HepG2 (cell line): ENCODE measurements around the gene MMP25. TPM values are rescaled to one million over a fixed set of nuclear protein-coding genes. Genes with fewer than 3 reads are reported as not detected.
A peak's percentile ranks its signal among the peaks of the same experiment; 100 is the strongest.

ENCODE experiments used
- ATAC-seq: fragments of 200-7000 bp; cut with Tn5 transposase; 3 replicates; pipeline ENCODE4 v1.9.1; 2020; ENCODE audit warnings: mild to moderate bottlenecking, moderate library complexity
- BruUV-seq: library from RNA; stranded (reverse); fragments of 400-500 nt; replicated peaks from 2 replicates; lab custom pipeline; 2021; lab: Mats Ljungman, UMichigan
- CTCF ChIA-PET: fragments of 300-600 bp; formaldehyde crosslinking; extraction: SDS; loops from one replicate; lab custom pipeline; 2021; ENCODE audit warnings: low total read pairs, inconsistent platforms, low intra/inter-chr PET ratio; lab: Yijun Ruan, JAX
- POLR2A ChIA-PET: fragments of 350-600 bp; sonication (Branson Sonifier 250); formaldehyde crosslinking; loops from one replicate; lab custom pipeline; 2020; ENCODE audit warnings: antibody characterized with exemption, inconsistent platforms; lab: Yijun Ruan, JAX
- DNase-seq: peaks from one replicate; pipeline ENCODE4 v3.0.0-alpha.2; 2015; ENCODE audit warnings: low spot score
- FAIRE-seq: peaks from 3 replicates; lab custom pipeline; 2011; peaks lifted over from hg19 to GRCh38; lab: Jason Lieb, UNC
- H2AFZ ChIP-seq: one replicate; pipeline ENCODE4 v1.6.1; 2011; ENCODE audit warnings: low read length, inconsistent platforms
- H3K27ac ChIP-seq: fragments of 300-600 bp; 3 replicates; pipeline ENCODE4 v1.8.0; 2011; ENCODE audit warnings: mixed run types, mild to moderate bottlenecking, mixed read lengths, low read length, inconsistent platforms; ENCODE audit not compliant: insufficient read depth; ENCODE audit errors: extremely low read length
- H3K27me3 ChIP-seq, 2 experiments: fragments of 200-600 bp in 1 of 2; 2 replicates in 1 of 2; 3 replicates in 1 of 2; pipeline versions ENCODE4 v1.6.0 to v1.8.0; 2011; ENCODE audit warnings: low read length in 2 of 2, mild to moderate bottlenecking in 2 of 2, moderate library complexity in 2 of 2, inconsistent platforms in 1 of 2; ENCODE audit not compliant: insufficient read depth in 2 of 2, control insufficient read depth in 1 of 2
- H3K36me3 ChIP-seq, 2 experiments: fragments of 200-600 bp in 1 of 2; replicated peaks in 1 of 2; 2 replicates in 1 of 2; 3 replicates in 1 of 2; pipeline versions ENCODE4 v1.5.1 to v1.8.0; 2011; ENCODE audit warnings: low read length in 2 of 2, inconsistent platforms in 1 of 2; ENCODE audit not compliant: insufficient read depth in 2 of 2, control insufficient read depth in 1 of 2
- H3K4me1 ChIP-seq: 2 replicates; pipeline ENCODE4 v1.5.1; 2012; ENCODE audit warnings: low read length, inconsistent platforms; ENCODE audit not compliant: insufficient read depth
- H3K4me2 ChIP-seq: 2 replicates; pipeline ENCODE4 v1.6.0; 2011; ENCODE audit warnings: low read depth, low read length, inconsistent platforms
- H3K4me3 ChIP-seq, 3 experiments: fragments of 200-600 bp in 1 of 3; sonication (generic), shearing (Covaris generic) in 1 of 3; replicated peaks in 1 of 3; 2 replicates each; pipeline ENCODE4 v1.5.1; 2011 to 2016; ENCODE audit warnings: low read length in 3 of 3, inconsistent platforms in 2 of 3, low read depth in 2 of 3, mild to moderate bottlenecking in 2 of 3, control low read depth in 1 of 3, mixed read lengths in 1 of 3; ENCODE audit not compliant: insufficient read depth in 1 of 3
- H3K79me2 ChIP-seq: one replicate; pipeline ENCODE4 v1.6.1; 2011; ENCODE audit warnings: low read length, inconsistent platforms; ENCODE audit not compliant: insufficient read depth
- H3K9ac ChIP-seq: 2 replicates; pipeline ENCODE4 v1.6.0; 2011; ENCODE audit warnings: mild to moderate bottlenecking, low read depth, low read length, inconsistent platforms; ENCODE audit not compliant: insufficient read depth
- H3K9me3 ChIP-seq: 2 replicates; pipeline ENCODE4 v1.5.1; 2012; ENCODE audit warnings: mild to moderate bottlenecking, low read length
- H4K20me1 ChIP-seq: 2 replicates; pipeline ENCODE4 v1.6.0; 2011; ENCODE audit warnings: inconsistent platforms, mild to moderate bottlenecking, low read length, moderate library complexity; ENCODE audit not compliant: insufficient read depth
- ARHGAP35 ChIP-seq: sonication (generic); formaldehyde crosslinking; IDR thresholded peaks from 2 replicates; pipeline ENCODE4 v1.9.0; 2022; ENCODE audit warnings: mild to moderate bottlenecking, inconsistent platforms, moderate library complexity, missing genetic modification reagents, borderline replicate concordance
- E2F5 ChIP-seq: sonication (generic); formaldehyde crosslinking; conservative IDR thresholded peaks from 2 replicates; pipeline ENCODE4 v1.4.0; 2020; ENCODE audit warnings: missing genetic modification reagents
- GATA4 ChIP-seq: sonication (generic); IDR thresholded peaks from 2 replicates; pipeline ENCODE4 v1.6.1; 2016; ENCODE audit warnings: antibody characterized with exemption, low read depth, borderline replicate concordance
- KAT2B ChIP-seq: fragments of 150-350 bp; IDR thresholded peaks from 2 replicates; pipeline ENCODE4 v1.6.1; 2014; ENCODE audit warnings: low read depth, low read length, borderline replicate concordance
- KDM2A ChIP-seq: sonication (generic); formaldehyde crosslinking; IDR thresholded peaks from 2 replicates; pipeline ENCODE4 v1.4.0; 2020; ENCODE audit warnings: low read depth, missing genetic modification reagents, borderline replicate concordance
- NFIB ChIP-seq: sonication (generic); formaldehyde crosslinking; IDR thresholded peaks from 2 replicates; pipeline ENCODE4 v1.9.0; 2021; ENCODE audit warnings: missing genetic modification reagents, mild to moderate bottlenecking, borderline replicate concordance
- TOE1 ChIP-seq: sonication (generic); formaldehyde crosslinking; IDR thresholded peaks from 2 replicates; pipeline ENCODE4 v1.4.0; 2020; ENCODE audit warnings: mild to moderate bottlenecking, missing genetic modification reagents
- XRCC5 ChIP-seq: fragments of 200-400 bp; formaldehyde crosslinking; optimal IDR thresholded peaks from 2 replicates; pipeline ENCODE3; 2017; ENCODE audit warnings: mild to moderate bottlenecking, low read length
- ZFP90 ChIP-seq: sonication (generic); formaldehyde crosslinking; IDR thresholded peaks from 2 replicates; pipeline ENCODE4 v1.8.0; 2022; ENCODE audit warnings: missing genetic modification reagents, mild to moderate bottlenecking, inconsistent platforms, borderline replicate concordance
- ZNF687 ChIP-seq: sonication (generic); formaldehyde crosslinking; IDR thresholded peaks from 2 replicates; pipeline ENCODE4 v1.5.1; 2020; ENCODE audit warnings: mild to moderate bottlenecking, missing genetic modification reagents, moderate library complexity
- WGBS: methylation state at CpG from one replicate; pipeline ENCODE4 v1.1.6; 2017; ENCODE audit warnings: low lambda C conversion rate; 5-methylcytosine and 5-hydroxymethylcytosine counted together
- in situ Hi-C: cut with HindIII; loops from 2 replicates; pipeline ENCODE4 v1.10.0; 2017; ENCODE audit warnings: low pct_unique_long_range_greater_than_20kb; ENCODE audit not compliant: extremely low pct_ligation_motif_present
- intact Hi-C: fragments of 100-400 bp; cut with micrococcal nuclease; formaldehyde crosslinking; loops from one replicate; pipeline ENCODE4 v1.10.0; 2022; ENCODE audit not compliant: unreplicated experiment
- polyA plus RNA-seq, 8 experiments: library from polyadenylated mRNA; depleted of rRNA in 3 of 8; stranded (reverse) in 7 of 8; unstranded in 1 of 8; fragments of >200 nt; fragmentation: Illumina TruSeq in 4 of 8; extraction: Trizol in 4 of 8; gene quantifications; 2 replicates each; pipeline versions ENCODE4 v1.2.1 to v1.2.3, GENCODE V29; 2011 to 2016; ENCODE audit warnings: low read depth in 4 of 8, missing spikeins in 1 of 8, mixed read lengths in 1 of 8; ENCODE audit not compliant: insufficient read depth in 1 of 8
- total RNA-seq, 5 experiments: library from RNA; depleted of rRNA; stranded (reverse); fragments of >200 nt; fragmentation: Illumina TruSeq; extraction: Trizol; gene quantifications; 2 replicates each; pipeline ENCODE4 v1.2.3, GENCODE V29; 2016; ENCODE audit warnings: low read depth in 1 of 5
- TF ChIP-seq, protein P1 (sequence below): sonication (generic); formaldehyde crosslinking; IDR thresholded peaks from 2 replicates; pipeline ENCODE4 v1.4.0; 2020; ENCODE audit warnings: missing genetic modification reagents
- TF ChIP-seq, protein P2 (sequence below): sonication (generic); formaldehyde crosslinking; IDR thresholded peaks from 2 replicates; pipeline ENCODE4 v1.8.0; 2022; ENCODE audit warnings: missing genetic modification reagents, mild to moderate bottlenecking, inconsistent platforms, borderline replicate concordance

Gene MMP25
- total and polyA plus RNA-seq, 2 of the 13 experiments (the other 11 are each of a cell fraction or from before 2014, with no cell fraction given): 0.04 to 0.08 TPM

- TF ChIP-seq ZNF687 (CRISPR knock-in tag): peak; percentile 62
Measured at GRCh38 chr16:3066440-3066748, 20.0 kb downstream of the MMP25 start (continued).

- Histone ChIP-seq H4K20me1 (no peaks in the 10 kb centered on the region), H3K27me3 (peaks cover 0 to 4% of the 10 kb centered on the region in 2 experiments; a peak in 3 of 5 replicates), H3K4me2 (no peak overlapping the region), H3K79me2 (peaks cover 17% of the 10 kb centered on the region), H3K36me3 (peaks cover 9 to 16% of the 10 kb centered on the region in 2 experiments; a peak in 2 of 5 replicates), H3K4me1 (peaks cover 30% of the 10 kb centered on the region), H3K9ac (no peak overlapping the region), H3K27ac (no peak overlapping the region), H3K4me3 (no peak overlapping the region), H3K9me3 (no peaks in the 10 kb centered on the region), H2AFZ (no peak overlapping the region)
- ATAC-seq: no peak
- WGBS: 100% methylated on average over 3 of the region's 4 CpGs
- intact Hi-C loops: no loop called here
- POLR2A ChIA-PET: interaction anchor here (4.4 kb wide), 1 partner anchor 9 kb away, joined by 30 read pairs; no protein-coding TSS in a partner anchor
- in situ Hi-C loops: no loop called here
- CTCF ChIA-PET: no interaction called here
- no TSS peak for BruUV-seq
- DNase-seq: no peak
- no peak for FAIRE-seq
- TF ChIP-seq XRCC5: no peak
- TF ChIP-seq, protein P1, sequence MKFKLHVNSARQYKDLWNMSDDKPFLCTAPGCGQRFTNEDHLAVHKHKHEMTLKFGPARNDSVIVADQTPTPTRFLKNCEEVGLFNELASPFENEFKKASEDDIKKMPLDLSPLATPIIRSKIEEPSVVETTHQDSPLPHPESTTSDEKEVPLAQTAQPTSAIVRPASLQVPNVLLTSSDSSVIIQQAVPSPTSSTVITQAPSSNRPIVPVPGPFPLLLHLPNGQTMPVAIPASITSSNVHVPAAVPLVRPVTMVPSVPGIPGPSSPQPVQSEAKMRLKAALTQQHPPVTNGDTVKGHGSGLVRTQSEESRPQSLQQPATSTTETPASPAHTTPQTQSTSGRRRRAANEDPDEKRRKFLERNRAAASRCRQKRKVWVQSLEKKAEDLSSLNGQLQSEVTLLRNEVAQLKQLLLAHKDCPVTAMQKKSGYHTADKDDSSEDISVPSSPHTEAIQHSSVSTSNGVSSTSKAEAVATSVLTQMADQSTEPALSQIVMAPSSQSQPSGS: no peak
- no peak for TF ChIP-seq GATA4
- no peak for TF ChIP-seq ZFP90 (CRISPR knock-in tag)
- TF ChIP-seq KDM2A: no peak
- TF ChIP-seq E2F5 (CRISPR knock-in tag): no peak
- TF ChIP-seq ARHGAP35 (CRISPR knock-in tag): no peak
- TF ChIP-seq KAT2B: no peak
- TF ChIP-seq TOE1 (CRISPR knock-in tag): no peak
- TF ChIP-seq NFIB (CRISPR knock-in tag): no peak
- TF ChIP-seq, protein P2, sequence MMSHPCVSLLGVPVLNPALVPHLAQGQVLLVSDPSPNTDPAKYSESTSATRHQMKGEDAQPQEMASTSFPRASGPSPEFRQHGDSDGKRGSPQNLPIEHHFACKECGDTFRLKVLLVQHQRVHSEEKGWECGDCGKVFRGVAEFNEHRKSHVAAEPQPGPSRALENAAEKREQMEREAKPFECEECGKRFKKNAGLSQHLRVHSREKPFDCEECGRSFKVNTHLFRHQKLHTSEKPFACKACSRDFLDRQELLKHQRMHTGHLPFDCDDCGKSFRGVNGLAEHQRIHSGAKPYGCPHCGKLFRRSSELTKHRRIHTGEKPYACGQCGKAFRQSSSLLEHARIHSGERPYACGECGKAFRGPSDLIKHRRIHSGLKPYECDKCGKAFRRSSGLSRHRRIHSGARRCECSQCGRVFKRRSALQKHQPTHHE (CRISPR knock-in tag): no peak
Measured at GRCh38 chr16:3068487-3068886, 22.1 kb downstream of the MMP25 start.
